Thyroid gland (tissue), 4 donors: Measurements from ENCODE around the gene PIP4K2C. TPM values are rescaled to one million over a fixed set of nuclear protein-coding genes. Genes with fewer than 3 reads are reported as not detected.
A peak's percentile ranks its signal among the peaks of the same experiment; 100 is the strongest.

ENCODE experiments used
- DNase-seq, 2 donors: peaks; one replicate each; pipeline ENCODE4 v3.0.0-alpha.2; 2019
- H3K27ac ChIP-seq, 3 donors: fragments of 200-600 bp; sonication (generic); 1 replicate in 2 of 3; 2 replicates in 1 of 3; pipeline ENCODE4 v1.5.1; 2016 to 2019; ENCODE audit warnings: mild to moderate bottlenecking in 1 of 3, moderate library complexity in 1 of 3
- H3K27me3 ChIP-seq: fragments of 200-600 bp; sonication (generic); one replicate; pipeline ENCODE4 v1.5.1; 2019
- H3K36me3 ChIP-seq, 2 donors: fragments of 200-600 bp; sonication (generic); one replicate each; pipeline ENCODE4 v1.5.1; 2016 to 2019
- H3K4me1 ChIP-seq, 2 donors: fragments of 200-600 bp; sonication (generic); one replicate each; pipeline ENCODE4 v1.5.1; 2017 to 2019
- H3K4me3 ChIP-seq, 3 donors: fragments of 200-600 bp; sonication (generic); replicated peaks in 1 of 3; 1 replicate in 2 of 3; 2 replicates in 1 of 3; pipeline ENCODE4 v1.5.1; 2016; ENCODE audit warnings: mild to moderate bottlenecking in 1 of 3
- H3K9me3 ChIP-seq: fragments of 200-600 bp; sonication (generic); one replicate; pipeline ENCODE4 v1.5.1; 2017
- CTCF ChIP-seq, 6 experiments: fragments of 200-600 bp in 3 of 6; fragments of 450-650 bp in 3 of 6; sonication (generic) in 3 of 6; IDR thresholded peaks; one replicate each; pipeline ENCODE4 v1.5.1; 2016 to 2019; ENCODE audit warnings: antibody characterized with exemption in 6 of 6, mild to moderate bottlenecking in 2 of 6, inconsistent platforms in 1 of 6, moderate library complexity in 1 of 6
- POLR2A ChIP-seq, 2 donors: fragments of 450-650 bp; IDR thresholded peaks; one replicate each; pipeline ENCODE4 v1.6.1; 2017; ENCODE audit warnings: antibody characterized with exemption in 2 of 2, mild to moderate bottlenecking in 2 of 2, moderate library complexity in 1 of 2
- WGBS, 2 donors: methylation state at CpG; one replicate each; pipeline ENCODE4 v1.1.5; 2017; 5-methylcytosine and 5-hydroxymethylcytosine counted together
- intact Hi-C: fragments of 100-400 bp; cut with DNase I; formaldehyde crosslinking; loops from one replicate; pipeline ENCODE4 v1.15.1; 2023
- total RNA-seq, 4 donors: library from RNA; depleted of rRNA; stranded (reverse); fragments of >200 nt; gene quantifications; one replicate each; pipeline ENCODE4 v1.2.3, GENCODE V29; 2016

The PIP4K2C gene
- total RNA-seq, 4 donors from 2014 or later = 29.6 to 82.6 (median 59.2) TPM

GRCh38 chr12:57625261-57626032 is 34.5 kb downstream of the PIP4K2C start:
- Histone ChIP-seq H3K27ac (no peak overlapping the region), H3K27me3 (peaks cover 32% of the 10 kb centered on the region), H3K9me3 (no peaks in the 10 kb centered on the region), H3K4me1 (peaks cover 12 to 23% of the 10 kb centered on the region in 2 donors), H3K36me3 (no peaks in the 10 kb centered on the region), H3K4me3 (no peak overlapping the region)
- no peak for TF ChIP-seq POLR2A (IDR thresholded peaks at IDR 0.05)
- no peak for TF ChIP-seq CTCF (IDR thresholded peaks at IDR 0.05)
- no peak for DNase-seq
- intact Hi-C loops = no loop called here
- 63 to 69% methylated on average over 12 of the region's 12 CpGs for WGBS, 2 donors

- TF ChIP-seq CTCF (IDR thresholded peaks at IDR 0.05) = no peak
- TF ChIP-seq POLR2A (IDR thresholded peaks at IDR 0.05) = no peak
- no peak overlapping the region for H3K27ac ChIP-seq
- H3K9me3 ChIP-seq = no peaks in the 10 kb centered on the region
- no peak for DNase-seq
- no peak overlapping the region for H3K4me3 ChIP-seq
- peaks cover 9 to 16% of the 10 kb centered on the region in 2 donors for H3K4me1 ChIP-seq
- intact Hi-C loops = no loop called here
- peaks cover 24% of the 10 kb centered on the region for H3K27me3 ChIP-seq
- H3K36me3 ChIP-seq = no peaks in the 10 kb centered on the region
- 31 to 40% methylated on average over 9 to 12 of the region's 13 CpGs for WGBS, 2 donors
These were observed 35.3 kb downstream of the PIP4K2C start for GRCh38 chr12:57626111-57626920.

GRCh38 chr12:57626921-57627445 is 36.0 kb downstream of the PIP4K2C start:
- Histone ChIP-seq H3K4me1 (peaks cover 9 to 12% of the 10 kb centered on the region in 2 donors), H3K27ac (no peak overlapping the region), H3K36me3 (no peaks in the 10 kb centered on the region), H3K27me3 (peaks cover 26% of the 10 kb centered on the region), H3K9me3 (no peaks in the 10 kb centered on the region), H3K4me3 (no peak overlapping the region)
- 22 to 27% methylated on average over 9 of the region's 9 CpGs for WGBS, 2 donors
- intact Hi-C loops = no loop called here
- DNase-seq = no peak
- no peak for TF ChIP-seq CTCF (IDR thresholded peaks at IDR 0.05)
- no peak for TF ChIP-seq POLR2A (IDR thresholded peaks at IDR 0.05)

GRCh38 chr12:57627501-57628279 is 36.7 kb downstream of the PIP4K2C start:
- Histone ChIP-seq H3K27me3 (peaks cover 28% of the 10 kb centered on the region), H3K9me3 (no peaks in the 10 kb centered on the region), H3K4me3 (no peak overlapping the region), H3K4me1 (peaks cover 16 to 19% of the 10 kb centered on the region in 2 donors), H3K27ac (no peak overlapping the region), H3K36me3 (no peaks in the 10 kb centered on the region)
- peak in 1 of 2 donors; percentile 43 for DNase-seq
- WGBS, 2 donors = 14 to 23% methylated on average over 32 to 50 of the region's 67 CpGs
- TF ChIP-seq POLR2A (IDR thresholded peaks at IDR 0.05) = no peak
- TF ChIP-seq CTCF (IDR thresholded peaks at IDR 0.05) = no peak
- intact Hi-C loops = no loop called here
